Tibial artery (tissue), 4 donors: ENCODE results near the gene PMF1.

Experiments used
- DNase-seq, 2 donors: peaks; one replicate each; pipeline ENCODE4 v3.0.0-alpha.2; 2019
- H3K27ac ChIP-seq, 2 donors: fragments of 200-600 bp; sonication (generic) in 1 of 2; 1 replicate in 1 of 2; 2 replicates in 1 of 2; pipeline ENCODE4 v1.5.1; 2018 to 2019; ENCODE audit warnings: mild to moderate bottlenecking in 1 of 2
- H3K27me3 ChIP-seq, 2 donors: fragments of 200-600 bp; sonication (generic) in 1 of 2; one replicate each; pipeline versions ENCODE4 v1.5.1 to v1.6.0; 2016 to 2019
- H3K36me3 ChIP-seq, 3 donors: fragments of 200-600 bp; sonication (generic) in 2 of 3; one replicate each; pipeline ENCODE4 v1.5.1; 2016 to 2019; ENCODE audit warnings: mild to moderate bottlenecking in 2 of 3
- H3K4me1 ChIP-seq, 4 donors: fragments of 200-600 bp; sonication (generic) in 2 of 4; 1 replicate in 3 of 4; 2 replicates in 1 of 4; pipeline ENCODE4 v1.5.1; 2016 to 2019
- H3K4me3 ChIP-seq, 2 donors: fragments of 200-600 bp; sonication (generic) in 1 of 2; 1 replicate in 1 of 2; 2 replicates in 1 of 2; pipeline ENCODE4 v1.5.1; 2018 to 2019; ENCODE audit warnings: mild to moderate bottlenecking in 2 of 2
- H3K9me3 ChIP-seq, 3 donors: fragments of 200-600 bp; sonication (generic) in 1 of 3; one replicate each; pipeline ENCODE4 v1.5.1; 2016 to 2019
- CTCF ChIP-seq, 2 experiments: fragments of 200-600 bp in 1 of 2; fragments of 450-650 bp in 1 of 2; IDR thresholded peaks; one replicate each; pipeline ENCODE4 v1.5.1; 2017 to 2019; ENCODE audit warnings: antibody characterized with exemption in 2 of 2, mild to moderate bottlenecking in 1 of 2, moderate library complexity in 1 of 2
- intact Hi-C: fragments of 100-400 bp; cut with DNase I; formaldehyde crosslinking; loops from one replicate; pipeline ENCODE4 v1.15.0; 2023; ENCODE audit warnings: low total_unique reads

The PMF1 gene

GRCh38 chr1:156220226-156220625, 7.4 kb downstream of the PMF1 start:
- peaks cover 26 to 50% (median 37%) of the 10 kb centered on the region in 3 donors for H3K36me3 ChIP-seq
- no peak for DNase-seq
- intact Hi-C loops: no loop called here

GRCh38 chr1:156221986-156222692, 9.3 kb downstream of the PMF1 start:
- no peak for TF ChIP-seq CTCF (IDR thresholded peaks at IDR 0.05)
- Histone ChIP-seq H3K27me3 (no peaks in the 10 kb centered on the region), H3K4me1 (peaks cover 0 to 14% (median 9%) of the 10 kb centered on the region in 4 donors), H3K36me3 (peaks cover 36 to 66% (median 50%) of the 10 kb centered on the region in 3 donors), H3K9me3 (no peaks in the 10 kb centered on the region), H3K27ac (no peak overlapping the region), H3K4me3 (no peak overlapping the region)
- intact Hi-C loops: no loop called here
- no peak for DNase-seq

More at GRCh38 chr1:156220226-156220625, 7.4 kb downstream of the PMF1 start:
- no peak for TF ChIP-seq CTCF (IDR thresholded peaks at IDR 0.05)
- Histone ChIP-seq H3K9me3 (no peaks in the 10 kb centered on the region), H3K27me3 (no peaks in the 10 kb centered on the region), H3K4me1 (peaks cover 0 to 14% (median 9%) of the 10 kb centered on the region in 4 donors), H3K27ac (no peak overlapping the region), H3K4me3 (no peak overlapping the region)

DNA sequence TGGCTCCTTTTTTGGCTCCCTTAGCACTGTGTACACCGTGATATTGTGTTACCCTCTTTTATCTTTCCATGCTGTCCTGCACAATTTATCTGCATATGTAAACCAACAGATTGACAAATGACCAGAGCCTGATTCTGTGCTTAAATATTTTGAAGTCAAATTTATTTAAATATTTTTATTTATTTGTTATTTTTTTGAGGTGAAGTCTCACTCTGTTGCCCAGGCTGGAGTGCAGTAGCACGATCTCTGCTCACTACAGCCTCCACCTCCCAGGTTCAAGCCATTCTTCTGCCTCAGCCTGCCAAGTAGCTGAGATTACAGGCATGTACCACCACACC, 12.8 kb downstream of the PMF1 start:
- intact Hi-C loops: loop anchor here (1.0 to 5.0 kb wide), 2 partner anchors 78 to 135 kb away; no protein-coding TSS in a partner anchor
- no peaks in the 10 kb centered on the region for H3K9me3 ChIP-seq
- H3K4me3 ChIP-seq: no peak overlapping the region
- no peaks in the 10 kb centered on the region for H3K27me3 ChIP-seq
- H3K27ac ChIP-seq: no peak overlapping the region
- TF ChIP-seq CTCF (IDR thresholded peaks at IDR 0.05): no peak
- H3K4me1 ChIP-seq: no peaks in the 10 kb centered on the region
- no peak for DNase-seq
- H3K36me3 ChIP-seq: peaks cover 42 to 83% (median 48%) of the 10 kb centered on the region in 3 donors

DNA sequence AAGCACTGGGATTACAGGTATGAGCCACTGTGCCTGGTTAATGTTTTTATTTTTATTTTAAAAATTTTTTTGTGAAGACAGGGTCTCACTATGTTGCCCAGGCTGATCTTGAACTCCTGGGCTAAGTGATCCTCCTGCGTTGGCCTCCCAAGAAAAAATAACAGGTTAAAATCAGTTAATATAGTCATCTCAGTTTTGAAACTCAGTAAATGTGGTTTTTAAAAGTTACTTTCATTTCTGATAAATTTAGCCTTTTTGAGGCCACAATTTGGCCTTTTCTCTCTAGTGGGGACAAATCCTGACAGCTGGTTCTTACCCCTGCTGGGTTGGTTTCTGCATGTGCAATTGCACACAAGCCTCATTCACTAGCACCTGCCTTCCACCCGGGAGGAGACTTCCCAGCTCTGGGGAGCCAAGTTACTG, 13.3 kb downstream of the PMF1 start:
- peaks cover 37 to 78% (median 43%) of the 10 kb centered on the region in 3 donors for H3K36me3 ChIP-seq
- intact Hi-C loops: loop anchor here (5.0 kb wide), 1 partner anchor 79 kb away; no protein-coding TSS in a partner anchor
- DNase-seq: no peak

DNA sequence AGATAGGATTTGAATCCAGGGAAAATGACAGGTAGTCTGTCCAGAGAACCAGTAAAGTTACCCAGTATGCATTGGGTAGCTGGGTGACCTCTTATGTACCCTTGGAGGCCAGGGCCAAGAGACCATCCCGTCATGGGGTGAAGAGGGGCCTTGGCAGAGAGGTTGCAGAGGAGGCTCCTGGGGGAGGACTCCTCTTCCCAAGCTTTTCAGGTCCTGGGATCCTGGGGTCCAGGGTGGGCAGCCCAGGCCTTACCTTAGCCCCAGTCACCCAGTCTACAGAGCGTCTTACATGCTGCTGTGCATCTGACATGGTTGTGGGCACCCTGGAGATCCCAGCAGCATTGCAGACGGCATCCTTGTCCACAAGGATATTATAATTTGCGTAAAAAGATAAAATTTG, 14.0 kb downstream of the PMF1 start:
- Histone ChIP-seq H3K27me3 (no peaks in the 10 kb centered on the region), H3K4me1 (no peaks in the 10 kb centered on the region)
- intact Hi-C loops: loop anchor here (5.0 kb wide), 1 partner anchor 79 kb away; no protein-coding TSS in a partner anchor

More for the DNA sequence above, 13.3 kb downstream of the PMF1 start:
- H3K27ac ChIP-seq: no peak overlapping the region
- no peak overlapping the region for H3K4me3 ChIP-seq
- no peaks in the 10 kb centered on the region for H3K27me3 ChIP-seq
- no peaks in the 10 kb centered on the region for H3K9me3 ChIP-seq
- no peak for TF ChIP-seq CTCF (IDR thresholded peaks at IDR 0.05)
- no peaks in the 10 kb centered on the region for H3K4me1 ChIP-seq

More for the DNA sequence above, 14.0 kb downstream of the PMF1 start:
- no peak overlapping the region for H3K27ac ChIP-seq
- H3K9me3 ChIP-seq: no peaks in the 10 kb centered on the region
- H3K36me3 ChIP-seq: peaks cover 33 to 78% (median 38%) of the 10 kb centered on the region in 3 donors
- no peak for TF ChIP-seq CTCF (IDR thresholded peaks at IDR 0.05)
- DNase-seq: no peak
- no peak overlapping the region for H3K4me3 ChIP-seq
